DND-41 (cell line): ENCODE data around the gene CARS1.

Experiments
- CTCF ChIP-seq: IDR thresholded peaks from 2 replicates; pipeline ENCODE4 v1.5.1; 2012; ENCODE audit warnings: borderline replicate concordance, low read length, moderate library complexity, mild to moderate bottlenecking; ENCODE audit not compliant: poor library complexity, severe bottlenecking; ENCODE audit errors: extremely low read depth
- EZH2 ChIP-seq: IDR thresholded peaks from 3 replicates; pipeline ENCODE4 v1.6.1; 2012; ENCODE audit warnings: borderline replicate concordance, low read depth, mild to moderate bottlenecking, moderate library complexity, low read length, inconsistent platforms; ENCODE audit not compliant: severe bottlenecking

- TF ChIP-seq EZH2: no peak
- no peak for TF ChIP-seq CTCF
Measured at GRCh38 chr11:3102641-3102921, 45.4 kb upstream of the CARS1 start.
